ENCODE data around the gene PLPPR4.

GRCh38 chr1:99229122-99229521, 35.2 kb upstream of the PLPPR4 start:
- TF ChIP-seq CTCF (IDR thresholded peaks at IDR 0.05; ENCODE audit: low read depth, low read length, poor library complexity, severe bottlenecking) (no peak), EZH2phosphoT487 (IDR thresholded peaks at IDR 0.05; ENCODE audit: borderline replicate concordance, low read length) (no peak)

All from DOHH2 (cell line).